ENCODE data around the gene MAN2B2. TPM values are rescaled to one million over a fixed set of nuclear protein-coding genes. Genes with fewer than 3 reads are reported as not detected.
"Not testable (repeated sequence)": the region's sequence is repeated elsewhere in the genome, so short reads cannot be mapped to it uniquely, and the experiment has no call there.

The MAN2B2 gene
- total and polyA plus RNA-seq, 8 donors = 12.7 to 22.9 (median 17.1) TPM

GRCh38 chr4:6672131-6672530 is 97.1 kb downstream of the MAN2B2 start:
- Histone ChIP-seq H3K4me3 (no peak overlapping the region), H3K9me3 (no peaks in the 10 kb centered on the region), H3K4me1 (peaks cover 8 to 24% (median 18%) of the 10 kb centered on the region in 3 donors), H3K27me3 (no peaks in the 10 kb centered on the region), H3K36me3 (no peaks in the 10 kb centered on the region), H3K27ac (no peak overlapping the region)
- no peak for DNase-seq
- no peak for FAIRE-seq
- no peak for TF ChIP-seq CTCF (IDR thresholded peaks at IDR 0.05)
- WGBS, 2 donors = 95 to 98% methylated on average over 19 of the region's 19 CpGs
- ATAC-seq = no peak
- intact Hi-C loops (cut with DNase I) = no loop called here

- Histone ChIP-seq H3K4me3 (peak overlapping the region in 1 of 4 donors; percentile 80), H3K4me1 (peaks cover 8 to 24% (median 18%) of the 10 kb centered on the region in 3 donors)
- H3K9me3 ChIP-seq; H3K27ac ChIP-seq; H3K36me3 ChIP-seq; DNase-seq; ATAC-seq; FAIRE-seq; H3K27me3 ChIP-seq; intact Hi-C loops (cut with DNase I): not testable (repeated sequence)
- WGBS, 2 donors = 97 to 99% methylated on average over 26 to 34 of the region's 34 CpGs
These were observed 97.7 kb downstream of the MAN2B2 start for GRCh38 chr4:6672541-6673190.

Other genes starting within 250 kb of the MAN2B2 start
- 1 to 10 TPM in 1 of 6 donors, under 1 TPM in 5; 0.05 to 1.1 (median 0.54) TPM for gene PPP2R2C, start 102.6 kb upstream of the MAN2B2 start, total RNA-seq
- 1 to 10 TPM in 1 of 2 donors, under 1 TPM in 1; 0.42 to 2.0 TPM for gene PPP2R2C, start 102.6 kb upstream of the MAN2B2 start, polyA plus RNA-seq
- gene MRFAP1, start 65.5 kb downstream of the MAN2B2 start, total RNA-seq = 100 to 1,000 TPM in 4 of 6 donors, 10 to 100 TPM in 2; 70.2 to 120 (median 108) TPM
- gene MRFAP1, start 65.5 kb downstream of the MAN2B2 start, polyA plus RNA-seq = 100 to 1,000 TPM in 1 of 2 donors, 10 to 100 TPM in 1; 85.2 to 178 TPM
- 10 to 100 TPM in 1 of 6 donors, 1 to 10 TPM in 1, not detected in 4; 1.7 to 15.7 TPM for gene S100P, start 118.7 kb downstream of the MAN2B2 start, total RNA-seq
- gene S100P, start 118.7 kb downstream of the MAN2B2 start, polyA plus RNA-seq = 1 to 10 TPM in 1 of 2 donors, under 1 TPM in 1; 0.42 to 1.3 TPM
- 10 to 100 TPM; 12.4 to 26.6 (median 20.4) TPM for gene MRFAP1L1, start 134.7 kb downstream of the MAN2B2 start, total RNA-seq
- gene MRFAP1L1, start 134.7 kb downstream of the MAN2B2 start, polyA plus RNA-seq = 10 to 100 TPM; 23.5 to 39.8 TPM
- 1 to 10 TPM; 3.7 to 7.1 (median 5.1) TPM for gene BLOC1S4, start 141.0 kb downstream of the MAN2B2 start, total RNA-seq
- gene BLOC1S4, start 141.0 kb downstream of the MAN2B2 start, polyA plus RNA-seq = 1 to 10 TPM; 3.3 to 8.4 TPM
- 10 to 100 TPM in 2 of 6 donors, 1 to 10 TPM in 4; 7.0 to 12.4 (median 8.9) TPM for gene KIAA0232, start 207.5 kb downstream of the MAN2B2 start, total RNA-seq
- 1 to 10 TPM; 4.0 to 8.9 TPM for gene KIAA0232, start 207.5 kb downstream of the MAN2B2 start, polyA plus RNA-seq